Measurements from ENCODE around the gene TAGLN. TPM values are rescaled to one million over a fixed set of nuclear protein-coding genes. Genes with fewer than 3 reads are reported as not detected.

The TAGLN gene
- 1,000 to 10,000 TPM; 1,668 to 2,517 (median 1,780) TPM for total RNA-seq (2021; fragmentation: NEBNext Ultra II Directional; extraction: Animal tissue kit (Norgen Biotek cat#: 25700))
- long read RNA-seq, transcript TAGLN-202 (5 exons, 928 nt) = major isoform, 3,208 of 3,504 reads
- long read RNA-seq, transcript TAGLN-201 (5 exons, 1,477 nt) = minor isoform, 34 of 3,504 reads
- long read RNA-seq, transcript TAGLN-207 (4 exons, 2,166 nt) = minor isoform, 82 of 3,504 reads
- long read RNA-seq, transcript TAGLN-203 (6 exons, 1,048 nt) = minor isoform, 7 of 3,504 reads
- long read RNA-seq, partial matches to known transcripts = 118 of 3,504 reads
- long read RNA-seq, other reads (novel, unspliced or antisense) = 55 of 3,504 reads

GRCh38 chr11:117199053-117199915 lies at the start of gene TAGLN:
Gene TAGLN, plus strand, starts transcription at chr11:117199370. Its CDS starts 3,644 bp downstream, at chr11:117203014.
- peak within 1 kb of the TSS; percentile 93 for H3K4me3 Mint-ChIP-seq
- H3K9me3 Mint-ChIP-seq = no peaks in the 10 kb centered on the region
- H3K4me1 Mint-ChIP-seq (ENCODE audit: low read depth) = peaks cover 63% of the 10 kb centered on the region
- peak within 1 kb of the TSS; percentile 95 for H3K27ac Mint-ChIP-seq
- peaks cover 9% of the 10 kb centered on the region for H3K27me3 Mint-ChIP-seq (ENCODE audit: insufficient read depth)
- H3K36me3 Mint-ChIP-seq (ENCODE audit: low read depth) = peaks cover 39% of the 10 kb centered on the region
- TF ChIP-seq CTCF (IDR thresholded peaks at IDR 0.05) = no peak
- DNase-seq = peak; percentile 94

GRCh38 chr11:117152066-117152465 lies 47.1 kb upstream of the TAGLN start:
- Mint-ChIP-seq H3K36me3 (ENCODE audit: low read depth) (peaks cover 16% of the 10 kb centered on the region), H3K27ac (no peak overlapping the region; the same call in 1 of the 2 replicates)
- no peak for DNase-seq

GRCh38 chr11:117154468-117154867 lies 44.7 kb upstream of the TAGLN start:
- no peak for DNase-seq
- Mint-ChIP-seq H3K36me3 (ENCODE audit: low read depth) (peaks cover 10% of the 10 kb centered on the region; the same call in 1 of the 2 replicates), H3K27me3 (ENCODE audit: insufficient read depth) (no peaks in the 10 kb centered on the region), H3K4me3 (no peak overlapping the region), H3K4me1 (ENCODE audit: low read depth) (peaks cover 8% of the 10 kb centered on the region; the same call in 1 of the 2 replicates), H3K9me3 (no peaks in the 10 kb centered on the region), H3K27ac (no peak overlapping the region)
- no peak for TF ChIP-seq CTCF (IDR thresholded peaks at IDR 0.05)

More at GRCh38 chr11:117152066-117152465, 47.1 kb upstream of the TAGLN start:
- no peak for TF ChIP-seq CTCF (IDR thresholded peaks at IDR 0.05)
- Mint-ChIP-seq H3K4me1 (ENCODE audit: low read depth) (peaks cover 20% of the 10 kb centered on the region), H3K9me3 (no peaks in the 10 kb centered on the region), H3K4me3 (no peak overlapping the region), H3K27me3 (ENCODE audit: insufficient read depth) (no peaks in the 10 kb centered on the region)

- peaks cover 12% of the 10 kb centered on the region; the same call in 1 of the 2 replicates for H3K36me3 Mint-ChIP-seq (ENCODE audit: low read depth)
Measured at GRCh38 chr11:117157507-117157906, 41.7 kb upstream of the TAGLN start.

More at GRCh38 chr11:117157507-117157906, 41.7 kb upstream of the TAGLN start:
- H3K9me3 Mint-ChIP-seq = no peaks in the 10 kb centered on the region
- H3K27ac Mint-ChIP-seq = no peak overlapping the region
- DNase-seq = no peak
- no peak for TF ChIP-seq CTCF (IDR thresholded peaks at IDR 0.05)
- no peaks in the 10 kb centered on the region for H3K27me3 Mint-ChIP-seq (ENCODE audit: insufficient read depth)
- H3K4me3 Mint-ChIP-seq = no peak overlapping the region
- H3K4me1 Mint-ChIP-seq (ENCODE audit: low read depth) = peaks cover under 1% of the 10 kb centered on the region; the same call in 1 of the 2 replicates
